HepG2 (cell line): ENCODE data around the gene RABEP2. TPM values are rescaled to one million over a fixed set of nuclear protein-coding genes. Genes with fewer than 3 reads are reported as not detected.

Experiments
- ATAC-seq: fragments of 200-7000 bp; cut with Tn5 transposase; 3 replicates; pipeline ENCODE4 v1.9.1; 2020; ENCODE audit warnings: mild to moderate bottlenecking, moderate library complexity
- BruUV-seq: library from RNA; stranded (reverse); fragments of 400-500 nt; replicated peaks from 2 replicates; lab custom pipeline; 2021; lab: Mats Ljungman, UMichigan
- CTCF ChIA-PET: fragments of 300-600 bp; formaldehyde crosslinking; extraction: SDS; loops from one replicate; lab custom pipeline; 2021; ENCODE audit warnings: low total read pairs, inconsistent platforms, low intra/inter-chr PET ratio; lab: Yijun Ruan, JAX
- POLR2A ChIA-PET: fragments of 350-600 bp; sonication (Branson Sonifier 250); formaldehyde crosslinking; loops from one replicate; lab custom pipeline; 2020; ENCODE audit warnings: antibody characterized with exemption, inconsistent platforms; lab: Yijun Ruan, JAX
- DNase-seq: peaks from one replicate; pipeline ENCODE4 v3.0.0-alpha.2; 2015; ENCODE audit warnings: low spot score
- FAIRE-seq: peaks from 3 replicates; lab custom pipeline; 2011; peaks lifted over from hg19 to GRCh38; lab: Jason Lieb, UNC
- H2AFZ ChIP-seq: one replicate; pipeline ENCODE4 v1.6.1; 2011; ENCODE audit warnings: low read length, inconsistent platforms
- H3K27ac ChIP-seq: fragments of 300-600 bp; 3 replicates; pipeline ENCODE4 v1.8.0; 2011; ENCODE audit warnings: mixed run types, mild to moderate bottlenecking, mixed read lengths, low read length, inconsistent platforms; ENCODE audit not compliant: insufficient read depth; ENCODE audit errors: extremely low read length
- H3K27me3 ChIP-seq, 2 experiments: fragments of 200-600 bp in 1 of 2; 2 replicates in 1 of 2; 3 replicates in 1 of 2; pipeline versions ENCODE4 v1.6.0 to v1.8.0; 2011; ENCODE audit warnings: low read length in 2 of 2, mild to moderate bottlenecking in 2 of 2, moderate library complexity in 2 of 2, inconsistent platforms in 1 of 2; ENCODE audit not compliant: insufficient read depth in 2 of 2, control insufficient read depth in 1 of 2
- H3K36me3 ChIP-seq, 2 experiments: fragments of 200-600 bp in 1 of 2; replicated peaks in 1 of 2; 2 replicates in 1 of 2; 3 replicates in 1 of 2; pipeline versions ENCODE4 v1.5.1 to v1.8.0; 2011; ENCODE audit warnings: low read length in 2 of 2, inconsistent platforms in 1 of 2; ENCODE audit not compliant: insufficient read depth in 2 of 2, control insufficient read depth in 1 of 2
- H3K4me1 ChIP-seq: 2 replicates; pipeline ENCODE4 v1.5.1; 2012; ENCODE audit warnings: low read length, inconsistent platforms; ENCODE audit not compliant: insufficient read depth
- H3K4me2 ChIP-seq: 2 replicates; pipeline ENCODE4 v1.6.0; 2011; ENCODE audit warnings: low read depth, low read length, inconsistent platforms
- H3K4me3 ChIP-seq, 3 experiments: fragments of 200-600 bp in 1 of 3; sonication (generic), shearing (Covaris generic) in 1 of 3; replicated peaks in 1 of 3; 2 replicates each; pipeline ENCODE4 v1.5.1; 2011 to 2016; ENCODE audit warnings: low read length in 3 of 3, inconsistent platforms in 2 of 3, low read depth in 2 of 3, mild to moderate bottlenecking in 2 of 3, control low read depth in 1 of 3, mixed read lengths in 1 of 3; ENCODE audit not compliant: insufficient read depth in 1 of 3
- H3K79me2 ChIP-seq: one replicate; pipeline ENCODE4 v1.6.1; 2011; ENCODE audit warnings: low read length, inconsistent platforms; ENCODE audit not compliant: insufficient read depth
- H3K9ac ChIP-seq: 2 replicates; pipeline ENCODE4 v1.6.0; 2011; ENCODE audit warnings: mild to moderate bottlenecking, low read depth, low read length, inconsistent platforms; ENCODE audit not compliant: insufficient read depth
- H3K9me3 ChIP-seq: 2 replicates; pipeline ENCODE4 v1.5.1; 2012; ENCODE audit warnings: mild to moderate bottlenecking, low read length
- H4K20me1 ChIP-seq: 2 replicates; pipeline ENCODE4 v1.6.0; 2011; ENCODE audit warnings: inconsistent platforms, mild to moderate bottlenecking, low read length, moderate library complexity; ENCODE audit not compliant: insufficient read depth
- SRSF1 ChIP-seq: fragments of 200-400 bp; formaldehyde crosslinking; optimal IDR thresholded peaks from 2 replicates; pipeline ENCODE3; 2017; ENCODE audit warnings: mild to moderate bottlenecking, low read depth, low read length, moderate library complexity
- TFDP1 ChIP-seq: IDR thresholded peaks from 2 replicates; pipeline ENCODE4 v1.6.1; 2016; ENCODE audit warnings: missing compliant biosample characterization, missing genetic modification reagents, borderline replicate concordance
- ZNF431 ChIP-seq: sonication (generic); formaldehyde crosslinking; IDR thresholded peaks from 2 replicates; pipeline ENCODE4 v1.9.0; 2022; ENCODE audit warnings: missing genetic modification reagents, low read depth, mild to moderate bottlenecking, borderline replicate concordance
- ZNF691 ChIP-seq: sonication (generic); formaldehyde crosslinking; IDR thresholded peaks from 2 replicates; pipeline ENCODE4 v1.4.0; 2020; ENCODE audit warnings: missing genetic modification reagents, low read depth, mild to moderate bottlenecking, borderline replicate concordance
- WGBS: methylation state at CpG from one replicate; pipeline ENCODE4 v1.1.6; 2017; ENCODE audit warnings: low lambda C conversion rate; 5-methylcytosine and 5-hydroxymethylcytosine counted together
- in situ Hi-C: cut with HindIII; loops from 2 replicates; pipeline ENCODE4 v1.10.0; 2017; ENCODE audit warnings: low pct_unique_long_range_greater_than_20kb; ENCODE audit not compliant: extremely low pct_ligation_motif_present
- intact Hi-C: fragments of 100-400 bp; cut with micrococcal nuclease; formaldehyde crosslinking; loops from one replicate; pipeline ENCODE4 v1.10.0; 2022; ENCODE audit not compliant: unreplicated experiment
- polyA plus RNA-seq, 8 experiments: library from polyadenylated mRNA; depleted of rRNA in 3 of 8; stranded (reverse) in 7 of 8; unstranded in 1 of 8; fragments of >200 nt; fragmentation: Illumina TruSeq in 4 of 8; extraction: Trizol in 4 of 8; gene quantifications; 2 replicates each; pipeline versions ENCODE4 v1.2.1 to v1.2.3, GENCODE V29; 2011 to 2016; ENCODE audit warnings: low read depth in 4 of 8, missing spikeins in 1 of 8, mixed read lengths in 1 of 8; ENCODE audit not compliant: insufficient read depth in 1 of 8
- total RNA-seq, 5 experiments: library from RNA; depleted of rRNA; stranded (reverse); fragments of >200 nt; fragmentation: Illumina TruSeq; extraction: Trizol; gene quantifications; 2 replicates each; pipeline ENCODE4 v1.2.3, GENCODE V29; 2016; ENCODE audit warnings: low read depth in 1 of 5

RABEP2 gene
- total and polyA plus RNA-seq, 2 of the 13 experiments (the other 11 are each of a cell fraction or from before 2014, with no cell fraction given) = 10.8 to 18.4 TPM

- TF ChIP-seq ZNF431 (CRISPR knock-in tag) = no peak
- no peak for TF ChIP-seq ZNF691
- TF ChIP-seq, all 625 proteins: peak for 1
Measured at GRCh38 chr16:28879841-28880588, 45.0 kb downstream of the RABEP2 start (continued).

GRCh38 chr16:28879261-28879840, 45.7 kb downstream of the RABEP2 start:
- Histone ChIP-seq H3K4me1 (no peaks in the 10 kb centered on the region), H3K4me3 (no peak overlapping the region), H3K4me2 (no peak overlapping the region)
- peak; percentile 31 for TF ChIP-seq SRSF1
- TF ChIP-seq TFDP1 (CRISPR knock-in tag) = no peak
- TF ChIP-seq, all 625 proteins: peak for 1
- in situ Hi-C loops = no loop called here
- Histone ChIP-seq H3K36me3 (peaks cover 6 to 10% of the 10 kb centered on the region in 2 experiments; a peak in 4 of 5 replicates), H3K79me2 (no peaks in the 10 kb centered on the region), H2AFZ (no peak overlapping the region), H4K20me1 (no peaks in the 10 kb centered on the region), H3K9ac (no peak overlapping the region), H3K9me3 (no peaks in the 10 kb centered on the region), H3K27ac (no peak overlapping the region), H3K27me3 (no peaks in the 10 kb centered on the region)
- FAIRE-seq (no peak), ATAC-seq (no peak), DNase-seq (no peak)
- intact Hi-C loops = no loop called here
- ChIA-PET CTCF (no interaction called here), POLR2A (interaction anchor here (0.9 kb wide), 1 partner anchor 14 kb away, joined by 3 read pairs; no protein-coding TSS in a partner anchor)
- 93% methylated on average over 27 of the region's 27 CpGs for WGBS
- no TSS peak for BruUV-seq
